Calu3 (cell line): Measurements from ENCODE around the gene MYT1. TPM values are rescaled to one million over a fixed set of nuclear protein-coding genes. Genes with fewer than 3 reads are reported as not detected.

Source experiments
- BruUV-seq: library from RNA; stranded (reverse); fragments of 400-500 nt; replicated peaks from 2 replicates; lab custom pipeline; 2021; lab: Mats Ljungman, UMichigan
- CTCF ChIA-PET: fragments of 300-600 bp; sonication (Branson Sonifier 250); formaldehyde crosslinking; loops from one replicate; lab custom pipeline; 2022; ENCODE audit warnings: antibody characterized with exemption; lab: Charles Lee
- DNase-seq: peaks from one replicate; pipeline ENCODE4 v3.0.0; 2022
- H3K27ac Mint-ChIP-seq: one replicate; pipeline ENCODE4 v1.8.0; 2022; ENCODE audit warnings: mixed read lengths; ENCODE audit not compliant: unreplicated experiment
- H3K27me3 Mint-ChIP-seq: one replicate; pipeline ENCODE4 v1.8.0; 2022; ENCODE audit warnings: mixed read lengths; ENCODE audit not compliant: unreplicated experiment
- H3K36me3 Mint-ChIP-seq: one replicate; pipeline ENCODE4 v1.8.0; 2022; ENCODE audit warnings: mild to moderate bottlenecking, moderate library complexity, mixed read lengths; ENCODE audit not compliant: insufficient read depth, unreplicated experiment
- H3K4me1 Mint-ChIP-seq: one replicate; pipeline ENCODE4 v1.8.0; 2022; ENCODE audit warnings: mild to moderate bottlenecking, low read depth, mixed read lengths; ENCODE audit not compliant: unreplicated experiment
- H3K4me3 Mint-ChIP-seq: one replicate; pipeline ENCODE4 v1.8.0; 2022; ENCODE audit warnings: mild to moderate bottlenecking, low read depth, moderate library complexity, mixed read lengths; ENCODE audit not compliant: unreplicated experiment
- H3K9me3 Mint-ChIP-seq: one replicate; pipeline ENCODE4 v1.8.0; 2022; ENCODE audit warnings: low read depth, mixed read lengths; ENCODE audit not compliant: unreplicated experiment
- intact Hi-C: fragments of 100-400 bp; cut with micrococcal nuclease; formaldehyde crosslinking; loops from one replicate; pipeline ENCODE4 v1.10.0; 2022; ENCODE audit not compliant: unreplicated experiment
- total RNA-seq: library from RNA; stranded (reverse); gene quantifications from 2 replicates; pipeline ENCODE4 v1.2.3, GENCODE V29; 2022
- TF ChIP-seq, protein P1 (sequence below): fragments of 200-600 bp; IDR thresholded peaks from one replicate; pipeline ENCODE4 v1.8.0; 2022; ENCODE audit warnings: antibody characterized with exemption; ENCODE audit not compliant: unreplicated experiment

Gene MYT1
- total RNA-seq, 1 experiment from 2014 or later = 0.45 TPM

GRCh38 chr20:64193058-64193457 lies 28.8 kb downstream of the MYT1 start:
- peaks cover 44% of the 10 kb centered on the region for H3K27me3 Mint-ChIP-seq
- no peak for DNase-seq
- H3K4me3 Mint-ChIP-seq = no peak overlapping the region
- no TSS peak for BruUV-seq
- H3K27ac Mint-ChIP-seq = no peak overlapping the region
- H3K36me3 Mint-ChIP-seq = peaks cover 12% of the 10 kb centered on the region
- no peaks in the 10 kb centered on the region for H3K9me3 Mint-ChIP-seq
- intact Hi-C loops = no loop called here
- CTCF ChIA-PET = interaction anchor here (0.5 kb wide), 1 partner anchor 23 kb away, joined by 6 read pairs; no protein-coding TSS in a partner anchor
- H3K4me1 Mint-ChIP-seq = peaks cover 22% of the 10 kb centered on the region
- TF ChIP-seq, protein P1, sequence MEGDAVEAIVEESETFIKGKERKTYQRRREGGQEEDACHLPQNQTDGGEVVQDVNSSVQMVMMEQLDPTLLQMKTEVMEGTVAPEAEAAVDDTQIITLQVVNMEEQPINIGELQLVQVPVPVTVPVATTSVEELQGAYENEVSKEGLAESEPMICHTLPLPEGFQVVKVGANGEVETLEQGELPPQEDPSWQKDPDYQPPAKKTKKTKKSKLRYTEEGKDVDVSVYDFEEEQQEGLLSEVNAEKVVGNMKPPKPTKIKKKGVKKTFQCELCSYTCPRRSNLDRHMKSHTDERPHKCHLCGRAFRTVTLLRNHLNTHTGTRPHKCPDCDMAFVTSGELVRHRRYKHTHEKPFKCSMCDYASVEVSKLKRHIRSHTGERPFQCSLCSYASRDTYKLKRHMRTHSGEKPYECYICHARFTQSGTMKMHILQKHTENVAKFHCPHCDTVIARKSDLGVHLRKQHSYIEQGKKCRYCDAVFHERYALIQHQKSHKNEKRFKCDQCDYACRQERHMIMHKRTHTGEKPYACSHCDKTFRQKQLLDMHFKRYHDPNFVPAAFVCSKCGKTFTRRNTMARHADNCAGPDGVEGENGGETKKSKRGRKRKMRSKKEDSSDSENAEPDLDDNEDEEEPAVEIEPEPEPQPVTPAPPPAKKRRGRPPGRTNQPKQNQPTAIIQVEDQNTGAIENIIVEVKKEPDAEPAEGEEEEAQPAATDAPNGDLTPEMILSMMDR = no peak

GRCh38 chr20:64194269-64194668 lies 30.0 kb downstream of the MYT1 start:
- Mint-ChIP-seq H3K36me3 (peaks cover 3% of the 10 kb centered on the region), H3K27me3 (peaks cover 56% of the 10 kb centered on the region), H3K4me3 (no peak overlapping the region), H3K4me1 (peaks cover 12% of the 10 kb centered on the region), H3K9me3 (no peaks in the 10 kb centered on the region), H3K27ac (no peak overlapping the region)
- DNase-seq = no peak
- TF ChIP-seq, protein P1 = no peak
- no TSS peak for BruUV-seq
- CTCF ChIA-PET = no interaction called here
- intact Hi-C loops = no loop called here

GRCh38 chr20:64196309-64196708 lies 32.1 kb downstream of the MYT1 start:
- Mint-ChIP-seq H3K27me3 (peaks cover 76% of the 10 kb centered on the region), H3K4me1 (no peaks in the 10 kb centered on the region), H3K27ac (no peak overlapping the region), H3K4me3 (no peak overlapping the region), H3K36me3 (no peaks in the 10 kb centered on the region), H3K9me3 (no peaks in the 10 kb centered on the region)
- TF ChIP-seq, protein P1 = no peak
- intact Hi-C loops = no loop called here
- BruUV-seq = no TSS peak
- CTCF ChIA-PET = no interaction called here
- no peak for DNase-seq

DNA sequence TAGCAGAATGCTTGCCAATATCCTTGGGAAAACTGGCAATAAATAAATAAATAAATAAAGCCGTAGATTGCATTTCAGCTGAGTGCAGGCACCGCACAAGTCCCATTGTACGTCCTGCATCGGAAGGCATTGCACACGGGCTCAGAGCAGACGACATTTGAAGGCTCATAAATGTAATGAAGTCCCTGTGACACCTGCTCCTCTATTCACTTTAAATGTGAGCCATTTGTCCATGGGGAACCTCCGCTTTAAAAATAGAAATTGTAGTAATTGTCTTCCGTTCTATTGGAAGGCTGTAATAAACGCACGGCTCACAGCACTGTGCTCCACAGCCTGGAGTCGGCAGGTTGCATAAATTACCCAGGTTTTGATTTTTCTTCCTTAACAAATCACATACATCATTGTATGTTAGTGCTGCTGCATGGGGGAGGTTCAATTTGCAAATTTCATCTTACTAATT lies 32.6 kb downstream of the MYT1 start:
- Mint-ChIP-seq H3K4me1 (no peaks in the 10 kb centered on the region), H3K27ac (no peak overlapping the region), H3K36me3 (no peaks in the 10 kb centered on the region), H3K4me3 (no peak overlapping the region), H3K27me3 (peaks cover 78% of the 10 kb centered on the region), H3K9me3 (no peaks in the 10 kb centered on the region)
- TF ChIP-seq, protein P1 = no peak
- intact Hi-C loops = no loop called here
- no TSS peak for BruUV-seq
- CTCF ChIA-PET = no interaction called here
- no peak for DNase-seq
